PC-3 (cell line): ENCODE data around the gene MED15. TPM values are rescaled to one million over a fixed set of nuclear protein-coding genes. Genes with fewer than 3 reads are reported as not detected.
"Not testable (repeated sequence)": the region's sequence is repeated elsewhere in the genome, so short reads cannot be mapped to it uniquely, and the experiment has no call there.

Experiments
- ATAC-seq: fragments of 200-7000 bp; cut with Tn5 transposase; 2 replicates; pipeline ENCODE4 v1.9.1; 2020; ENCODE audit warnings: mild to moderate bottlenecking, moderate library complexity
- BruUV-seq: library from RNA; stranded (reverse); fragments of 400-500 nt; replicated peaks from 2 replicates; lab custom pipeline; 2021; lab: Mats Ljungman, UMichigan
- CTCF ChIA-PET: fragments of 300-600 bp; sonication (Branson Sonifier 250); formaldehyde crosslinking; loops from one replicate; lab custom pipeline; 2022; ENCODE audit warnings: antibody characterized with exemption; lab: Charles Lee
- POLR2A ChIA-PET: fragments of 300-600 bp; sonication (Branson Sonifier 250); formaldehyde crosslinking; loops from one replicate; lab custom pipeline; 2022; ENCODE audit warnings: antibody characterized with exemption; ENCODE audit not compliant: unreplicated experiment; lab: Charles Lee
- DNase-seq: peaks from one replicate; pipeline ENCODE4 v3.0.0-alpha.2; 2015
- H2AFZ ChIP-seq: fragments of 300-600 bp; sonication (generic); 2 replicates; pipeline ENCODE4 v1.6.0; 2016; ENCODE audit warnings: antibody characterized with exemption, low read length
- H3F3A ChIP-seq: fragments of 300-600 bp; sonication (generic); one replicate; pipeline ENCODE4 v1.6.0; 2017; ENCODE audit warnings: antibody characterized with exemption, low read length, control low read depth, mild to moderate bottlenecking; ENCODE audit not compliant: unreplicated experiment
- H3K27ac ChIP-seq: fragments of 300-600 bp; sonication (generic); 2 replicates; pipeline ENCODE4 v1.5.1; 2016; ENCODE audit warnings: mild to moderate bottlenecking, low read length
- H3K27me3 ChIP-seq: fragments of 300-600 bp; sonication (generic); 2 replicates; pipeline ENCODE4 v1.6.1; 2016; ENCODE audit warnings: low read length, mixed read lengths
- H3K36me3 ChIP-seq: fragments of 300-600 bp; sonication (generic); 2 replicates; pipeline ENCODE4 v1.6.1; 2016; ENCODE audit warnings: low read depth, mixed run types, low read length, mixed read lengths
- H3K4me1 ChIP-seq: fragments of 300-600 bp; sonication (generic); 2 replicates; pipeline ENCODE4 v1.5.1; 2016; ENCODE audit warnings: low read length; ENCODE audit not compliant: insufficient read depth
- H3K4me2 ChIP-seq: fragments of 300-600 bp; sonication (generic); 2 replicates; pipeline ENCODE4 v1.6.0; 2016; ENCODE audit warnings: low read length
- H3K4me3 ChIP-seq: fragments of 300-600 bp; sonication (generic); 2 replicates; pipeline ENCODE4 v1.5.1; 2016; ENCODE audit warnings: mild to moderate bottlenecking, low read length, mixed read lengths
- H3K79me2 ChIP-seq: fragments of 300-600 bp; sonication (generic); 2 replicates; pipeline ENCODE4 v1.6.1; 2017; ENCODE audit warnings: low read length, mixed read lengths
- H3K9ac ChIP-seq: fragments of 300-600 bp; sonication (generic); 2 replicates; pipeline ENCODE4 v1.6.0; 2016; ENCODE audit warnings: mild to moderate bottlenecking, low read length
- H3K9me2 ChIP-seq: fragments of 300-600 bp; sonication (generic); replicated peaks from 2 replicates; pipeline ENCODE4 v1.6.1; 2016; ENCODE audit warnings: mixed run types, low read length, mixed read lengths
- H3K9me3 ChIP-seq: fragments of 300-600 bp; sonication (generic); 2 replicates; pipeline ENCODE4 v1.6.1; 2016; ENCODE audit warnings: low read length, mixed read lengths
- H4K20me1 ChIP-seq: fragments of 300-600 bp; sonication (generic); 2 replicates; pipeline ENCODE4 v1.6.1; 2016; ENCODE audit warnings: low read length, mixed read lengths
- EZH2 ChIP-seq: fragments of 300-600 bp; sonication (generic); IDR thresholded peaks from one replicate; pipeline ENCODE4 v1.6.1; 2017; ENCODE audit warnings: antibody characterized with exemption, mild to moderate bottlenecking, low read length; ENCODE audit not compliant: unreplicated experiment
- EZH2phosphoT487 ChIP-seq: fragments of 300-600 bp; sonication (generic); IDR thresholded peaks from 2 replicates; pipeline ENCODE4 v1.6.1; 2018; ENCODE audit warnings: mild to moderate bottlenecking, antibody characterized with exemption, low read length, borderline replicate concordance
- intact Hi-C: fragments of 100-400 bp; cut with micrococcal nuclease; formaldehyde crosslinking; loops from 2 replicates; pipeline ENCODE4 v1.9.0; 2023
- total RNA-seq: library from RNA; depleted of rRNA; stranded (reverse); fragments of >200 nt; gene quantifications from 2 replicates; pipeline ENCODE4 v1.2.3, GENCODE V29; 2014
- TF ChIP-seq, protein P1 (sequence below): fragments of 300-600 bp; sonication (generic); conservative IDR thresholded peaks from 2 replicates; pipeline ENCODE4 v1.5.1; 2017; ENCODE audit warnings: antibody characterized with exemption, low read depth, mild to moderate bottlenecking, low read length

The MED15 gene
- total RNA-seq, 1 experiment from 2014 or later = 55.9 TPM

DNA sequence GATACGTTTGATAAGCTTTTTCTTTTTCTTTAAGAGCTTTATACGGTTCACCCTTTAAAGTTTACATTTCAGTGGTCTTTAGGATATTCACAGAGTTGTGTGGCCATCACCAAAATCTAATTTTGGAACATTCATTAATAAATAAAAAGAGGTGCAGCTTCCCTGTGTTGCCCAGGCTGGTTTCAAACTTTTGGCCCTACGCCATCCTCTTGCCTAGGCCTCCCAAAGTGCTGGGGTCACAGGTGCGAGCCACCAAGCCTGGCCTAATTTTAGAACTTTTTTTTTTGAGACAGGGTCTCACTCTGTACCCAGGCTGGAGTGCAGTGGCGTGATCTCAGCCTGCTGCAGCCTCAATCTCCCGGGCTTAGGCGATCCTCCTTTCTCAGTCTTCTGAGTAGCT lies 30.6 kb downstream of the MED15 start:
- Histone ChIP-seq H2AFZ (no peak overlapping the region), H3K9me3 (no peaks in the 10 kb centered on the region), H3K4me1 (no peaks in the 10 kb centered on the region), H3K27me3 (no peaks in the 10 kb centered on the region), H3K9me2 (no peaks in the 10 kb centered on the region), H4K20me1 (no peaks in the 10 kb centered on the region), H3K9ac (no peak overlapping the region), H3K36me3 (peaks cover 28% of the 10 kb centered on the region; the same call in 1 of the 2 replicates), H3K79me2 (peaks cover 74% of the 10 kb centered on the region), H3K27ac (no peak overlapping the region), H3K4me3 (no peak overlapping the region), H3F3A (no peaks in the 10 kb centered on the region), H3K4me2 (no peak overlapping the region)
- no peak for ATAC-seq
- POLR2A ChIA-PET = no interaction called here
- BruUV-seq = no TSS peak
- DNase-seq = no peak
- TF ChIP-seq, protein P1, sequence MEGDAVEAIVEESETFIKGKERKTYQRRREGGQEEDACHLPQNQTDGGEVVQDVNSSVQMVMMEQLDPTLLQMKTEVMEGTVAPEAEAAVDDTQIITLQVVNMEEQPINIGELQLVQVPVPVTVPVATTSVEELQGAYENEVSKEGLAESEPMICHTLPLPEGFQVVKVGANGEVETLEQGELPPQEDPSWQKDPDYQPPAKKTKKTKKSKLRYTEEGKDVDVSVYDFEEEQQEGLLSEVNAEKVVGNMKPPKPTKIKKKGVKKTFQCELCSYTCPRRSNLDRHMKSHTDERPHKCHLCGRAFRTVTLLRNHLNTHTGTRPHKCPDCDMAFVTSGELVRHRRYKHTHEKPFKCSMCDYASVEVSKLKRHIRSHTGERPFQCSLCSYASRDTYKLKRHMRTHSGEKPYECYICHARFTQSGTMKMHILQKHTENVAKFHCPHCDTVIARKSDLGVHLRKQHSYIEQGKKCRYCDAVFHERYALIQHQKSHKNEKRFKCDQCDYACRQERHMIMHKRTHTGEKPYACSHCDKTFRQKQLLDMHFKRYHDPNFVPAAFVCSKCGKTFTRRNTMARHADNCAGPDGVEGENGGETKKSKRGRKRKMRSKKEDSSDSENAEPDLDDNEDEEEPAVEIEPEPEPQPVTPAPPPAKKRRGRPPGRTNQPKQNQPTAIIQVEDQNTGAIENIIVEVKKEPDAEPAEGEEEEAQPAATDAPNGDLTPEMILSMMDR = no peak
- TF ChIP-seq EZH2phosphoT487 (no peak), EZH2 (no peak)
- intact Hi-C loops = no loop called here
- CTCF ChIA-PET = no interaction called here

DNA sequence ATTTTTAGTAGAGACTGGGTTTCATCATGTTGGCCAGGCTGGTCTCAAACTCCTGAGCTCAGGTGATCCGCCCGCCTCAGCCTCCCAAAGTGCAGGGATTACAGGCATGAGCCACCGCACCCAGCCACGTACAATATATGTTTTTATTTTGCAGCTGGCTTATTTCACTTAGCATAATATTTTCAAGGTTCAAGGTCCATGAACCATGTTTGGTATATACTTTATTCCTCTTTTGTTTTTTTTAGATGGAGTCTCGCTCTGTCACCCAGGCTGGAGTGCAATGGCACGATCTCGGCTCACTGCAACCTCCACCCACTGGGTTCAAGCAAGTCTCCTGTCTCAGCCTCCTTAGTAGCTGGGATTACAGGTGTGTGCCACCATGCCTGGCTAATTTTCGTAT lies 31.5 kb downstream of the MED15 start:
- CTCF ChIA-PET, BruUV-seq, H3K27ac ChIP-seq, DNase-seq, ATAC-seq, H3K9me2 ChIP-seq, H4K20me1 ChIP-seq, H3K4me1 ChIP-seq, intact Hi-C loops, H3K27me3 ChIP-seq, POLR2A ChIA-PET, H3K4me3 ChIP-seq, H3K9me3 ChIP-seq, H3K4me2 ChIP-seq, H2AFZ ChIP-seq, H3F3A ChIP-seq, H3K9ac ChIP-seq: not testable (repeated sequence)
- Histone ChIP-seq H3K36me3 (peaks cover 29% of the 10 kb centered on the region; the same call in 1 of the 2 replicates), H3K79me2 (peaks cover 67% of the 10 kb centered on the region)

DNA sequence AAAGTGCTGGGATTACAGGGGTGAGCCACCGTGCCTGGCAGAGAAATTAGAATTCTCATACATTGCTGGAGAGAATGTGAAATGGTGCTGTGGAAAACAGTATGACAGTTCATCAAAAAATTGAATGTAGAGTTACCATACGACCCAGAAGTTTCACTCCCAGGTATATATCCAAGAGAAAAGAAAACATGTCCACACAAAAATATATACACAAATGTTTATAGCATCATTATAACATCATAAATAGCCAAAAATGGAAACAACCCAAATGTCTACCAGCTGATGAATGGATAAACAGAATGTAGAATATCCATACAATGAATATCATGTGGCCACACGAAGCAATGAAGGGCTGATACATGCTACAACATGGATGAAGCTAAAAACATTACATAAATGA lies 34.6 kb downstream of the MED15 start:
- no peak overlapping the region for H3K27ac ChIP-seq
- no peaks in the 10 kb centered on the region for H4K20me1 ChIP-seq
- no peak overlapping the region for H2AFZ ChIP-seq
- no peak overlapping the region for H3K9ac ChIP-seq
- no peak for DNase-seq
- ChIA-PET POLR2A (no interaction called here), CTCF (no interaction called here)
- no peak for TF ChIP-seq EZH2
- TF ChIP-seq EZH2phosphoT487 = no peak
- TF ChIP-seq, protein P1 = no peak
- no peaks in the 10 kb centered on the region for H3K4me1 ChIP-seq
- H3K4me2 ChIP-seq = no peak overlapping the region
- no TSS peak for BruUV-seq
- no peaks in the 10 kb centered on the region for H3K9me2 ChIP-seq
- ATAC-seq = no peak
- H3F3A ChIP-seq = no peaks in the 10 kb centered on the region
- no peaks in the 10 kb centered on the region for H3K9me3 ChIP-seq
- H3K27me3 ChIP-seq = no peaks in the 10 kb centered on the region
- H3K79me2 ChIP-seq = peaks cover 73% of the 10 kb centered on the region
- peaks cover 30% of the 10 kb centered on the region; the same call in 1 of the 2 replicates for H3K36me3 ChIP-seq
- intact Hi-C loops = no loop called here
- H3K4me3 ChIP-seq = no peak overlapping the region
